ENCODE results near the gene MIDN. TPM values are rescaled to one million over a fixed set of nuclear protein-coding genes. Genes with fewer than 3 reads are reported as not detected.

The MIDN gene
- total RNA-seq, 2 donors from 2014 or later: 85.9 to 88.3 TPM

- Mint-ChIP-seq H3K9me3 (no peaks in the 10 kb centered on the region), H3K4me3 (no peak overlapping the region), H3K36me3 (no peaks in the 10 kb centered on the region), H3K27me3 (no peaks in the 10 kb centered on the region), H3K27ac (no peak overlapping the region), H3K4me1 (ENCODE audit: low read depth in 2 of 2) (no peaks in the 10 kb centered on the region)
- ATAC-seq (no peak), DNase-seq (ENCODE audit: low spot score) (no peak)
These were observed 22.8 kb upstream of the MIDN start for GRCh38 chr19:1225440-1226226.

- Mint-ChIP-seq H3K4me3 (no peak overlapping the region), H3K36me3 (no peaks in the 10 kb centered on the region), H3K4me1 (ENCODE audit: low read depth in 2 of 2) (no peaks in the 10 kb centered on the region), H3K27ac (no peak overlapping the region), H3K9me3 (no peaks in the 10 kb centered on the region), H3K27me3 (no peaks in the 10 kb centered on the region)
- ATAC-seq: no peak
- no peak for DNase-seq (ENCODE audit: low spot score)
These were observed 22.2 kb upstream of the MIDN start for GRCh38 chr19:1226227-1226518.

- no peak for DNase-seq (ENCODE audit: low spot score)
- H3K9me3 Mint-ChIP-seq: no peaks in the 10 kb centered on the region
- H3K27ac Mint-ChIP-seq: no peak overlapping the region
- no peak overlapping the region for H3K4me3 Mint-ChIP-seq
- no peaks in the 10 kb centered on the region for H3K27me3 Mint-ChIP-seq
- no peaks in the 10 kb centered on the region for H3K4me1 Mint-ChIP-seq (ENCODE audit: low read depth in 2 of 2)
- ATAC-seq: no peak
- H3K36me3 Mint-ChIP-seq: no peaks in the 10 kb centered on the region
These were observed 21.7 kb upstream of the MIDN start for GRCh38 chr19:1226522-1227303.

GRCh38 chr19:1227304-1228054, 20.9 kb upstream of the MIDN start:
- no peaks in the 10 kb centered on the region for H3K9me3 Mint-ChIP-seq
- ATAC-seq (no peak), DNase-seq (ENCODE audit: low spot score) (no peak)
- H3K4me3 Mint-ChIP-seq: no peak overlapping the region
- no peak overlapping the region for H3K27ac Mint-ChIP-seq
- no peaks in the 10 kb centered on the region for H3K4me1 Mint-ChIP-seq (ENCODE audit: low read depth in 2 of 2)
- no peaks in the 10 kb centered on the region for H3K36me3 Mint-ChIP-seq
- H3K27me3 Mint-ChIP-seq: no peaks in the 10 kb centered on the region

- DNase-seq (ENCODE audit: low spot score): no peak
- no peaks in the 10 kb centered on the region for H3K9me3 Mint-ChIP-seq
- ATAC-seq: no peak
- no peak overlapping the region for H3K27ac Mint-ChIP-seq
- no peak overlapping the region for H3K4me3 Mint-ChIP-seq
- no peaks in the 10 kb centered on the region for H3K4me1 Mint-ChIP-seq (ENCODE audit: low read depth in 2 of 2)
- H3K27me3 Mint-ChIP-seq: no peaks in the 10 kb centered on the region
- no peaks in the 10 kb centered on the region for H3K36me3 Mint-ChIP-seq
These were observed 20.0 kb upstream of the MIDN start for GRCh38 chr19:1228161-1228957.

- H3K27ac Mint-ChIP-seq: no peak overlapping the region
- no peaks in the 10 kb centered on the region for H3K36me3 Mint-ChIP-seq
- no peaks in the 10 kb centered on the region for H3K4me1 Mint-ChIP-seq (ENCODE audit: low read depth in 2 of 2)
- H3K4me3 Mint-ChIP-seq: no peak overlapping the region
- ATAC-seq (no peak), DNase-seq (ENCODE audit: low spot score) (no peak)
- no peaks in the 10 kb centered on the region for H3K27me3 Mint-ChIP-seq
- no peaks in the 10 kb centered on the region for H3K9me3 Mint-ChIP-seq
These were observed 19.1 kb upstream of the MIDN start for GRCh38 chr19:1229056-1229923.

- Mint-ChIP-seq H3K27ac (no peak overlapping the region), H3K36me3 (no peaks in the 10 kb centered on the region), H3K4me3 (no peak overlapping the region), H3K9me3 (no peaks in the 10 kb centered on the region), H3K27me3 (no peaks in the 10 kb centered on the region), H3K4me1 (ENCODE audit: low read depth in 2 of 2) (no peaks in the 10 kb centered on the region)
- ATAC-seq (no peak), DNase-seq (ENCODE audit: low spot score) (no peak)
These were observed 18.2 kb upstream of the MIDN start for GRCh38 chr19:1229924-1230782.

GRCh38 chr19:1230783-1231489, 17.4 kb upstream of the MIDN start:
- no peaks in the 10 kb centered on the region for H3K27me3 Mint-ChIP-seq
- no peaks in the 10 kb centered on the region for H3K36me3 Mint-ChIP-seq
- H3K9me3 Mint-ChIP-seq: no peaks in the 10 kb centered on the region
- no peak overlapping the region for H3K4me3 Mint-ChIP-seq
- no peak for DNase-seq (ENCODE audit: low spot score)
- H3K4me1 Mint-ChIP-seq (ENCODE audit: low read depth in 2 of 2): no peaks in the 10 kb centered on the region
- no peak overlapping the region for H3K27ac Mint-ChIP-seq
- ATAC-seq: no peak

- DNase-seq (ENCODE audit: low spot score) (no peak), ATAC-seq (no peak)
- H3K4me1 Mint-ChIP-seq (ENCODE audit: low read depth in 2 of 2): no peaks in the 10 kb centered on the region
- H3K27me3 Mint-ChIP-seq: no peaks in the 10 kb centered on the region
- no peaks in the 10 kb centered on the region for H3K9me3 Mint-ChIP-seq
- no peak overlapping the region for H3K4me3 Mint-ChIP-seq
- no peak overlapping the region for H3K27ac Mint-ChIP-seq
- no peaks in the 10 kb centered on the region for H3K36me3 Mint-ChIP-seq
These were observed 16.4 kb upstream of the MIDN start for GRCh38 chr19:1231729-1232637.

- H3K4me1 Mint-ChIP-seq (ENCODE audit: low read depth in 2 of 2): no peaks in the 10 kb centered on the region
- no peaks in the 10 kb centered on the region for H3K27me3 Mint-ChIP-seq
- no peaks in the 10 kb centered on the region for H3K36me3 Mint-ChIP-seq
- DNase-seq (ENCODE audit: low spot score) (no peak), ATAC-seq (no peak)
- H3K27ac Mint-ChIP-seq: no peak overlapping the region
- no peaks in the 10 kb centered on the region for H3K9me3 Mint-ChIP-seq
- H3K4me3 Mint-ChIP-seq: no peak overlapping the region
These were observed 15.7 kb upstream of the MIDN start for GRCh38 chr19:1232652-1233072.

- Mint-ChIP-seq H3K4me3 (no peak overlapping the region), H3K4me1 (ENCODE audit: low read depth in 2 of 2) (peaks cover under 1% of the 10 kb centered on the region in 2 donors), H3K36me3 (no peaks in the 10 kb centered on the region), H3K9me3 (no peaks in the 10 kb centered on the region), H3K27me3 (peaks cover under 1% of the 10 kb centered on the region in 2 donors), H3K27ac (no peak overlapping the region)
- ATAC-seq: no peak
- no peak for DNase-seq (ENCODE audit: low spot score)
These were observed 15.2 kb upstream of the MIDN start for GRCh38 chr19:1233115-1233667.
